ENCODE data around the gene DDX39B.

- TF ChIP-seq CTCF (IDR thresholded peaks at IDR 0.05) (no peak), POLR2A (IDR thresholded peaks at IDR 0.05) (no peak)
Observed at GRCh38 chr6:31560697-31561058, 18.9 kb upstream of the DDX39B start.
